Psoas muscle (tissue), 8 donors: ENCODE data around the gene DTNB. TPM values are rescaled to one million over a fixed set of nuclear protein-coding genes. Genes with fewer than 3 reads are reported as not detected.
"Not testable (repeated sequence)": the region's sequence is repeated elsewhere in the genome, so short reads cannot be mapped to it uniquely, and the experiment has no call there.

Experiments
- ATAC-seq, 4 donors: fragments of 200-7000 bp; cut with Tn5 transposase; one replicate each; pipeline ENCODE4 v1.9.1; 2020; ENCODE audit warnings: moderate library complexity in 3 of 4, mild to moderate bottlenecking in 2 of 4
- DNase-seq, 2 donors: peaks; one replicate each; pipeline ENCODE4 v3.0.0-alpha.2; 2020
- H3K27ac ChIP-seq: fragments of 200-600 bp; one replicate; pipeline ENCODE4 v1.8.0; 2022
- H3K27me3 ChIP-seq, 3 donors: fragments of 200-600 bp in 1 of 3; one replicate each; pipeline versions ENCODE4 v1.6.1 to v1.8.0; 2013 to 2022; ENCODE audit warnings: low read length in 2 of 3, mild to moderate bottlenecking in 2 of 3, moderate library complexity in 1 of 3; ENCODE audit not compliant: insufficient read depth in 3 of 3
- H3K36me3 ChIP-seq, 2 donors: fragments of 200-600 bp in 1 of 2; one replicate each; pipeline versions ENCODE4 v1.6.1 to v1.8.0; 2013 to 2022; ENCODE audit warnings: low read depth in 1 of 2, mild to moderate bottlenecking in 1 of 2, moderate library complexity in 1 of 2; ENCODE audit not compliant: insufficient read depth in 1 of 2
- H3K4me1 ChIP-seq: fragments of 200-600 bp; one replicate; pipeline ENCODE4 v1.8.0; 2022
- H3K4me3 ChIP-seq: fragments of 200-600 bp; one replicate; pipeline ENCODE4 v1.8.0; 2022; ENCODE audit warnings: mild to moderate bottlenecking
- H3K9me3 ChIP-seq: fragments of 200-600 bp; one replicate; pipeline ENCODE4 v1.8.0; 2022
- CTCF ChIP-seq: fragments of 200-600 bp; IDR thresholded peaks from one replicate; pipeline ENCODE4 v1.8.0; 2022; ENCODE audit warnings: antibody characterized with exemption
- WGBS, 3 donors: extraction: QIAGEN DNeasy Blood & Tissue Kit; methylation state at CpG; one replicate each; pipeline versions ENCODE4 v1.1.6 to v1.1.7; 2013; 5-methylcytosine and 5-hydroxymethylcytosine counted together
- intact Hi-C, 2 donors: fragments of 100-400 bp; cut with DNase I; formaldehyde crosslinking; loops; one replicate each; pipeline versions ENCODE4 v1.11.0 to v1.14.2; 2022
- polyA plus RNA-seq, 3 donors: library from polyadenylated mRNA; stranded (reverse); fragments of 200-250 nt; gene quantifications; one replicate each; pipeline ENCODE4 v1.2.3, GENCODE V29; 2013
- total RNA-seq, 4 donors: library from RNA; stranded (reverse); fragmentation: NEBNext Ultra II Directional in 2 of 4; extraction: Animal tissue kit (Norgen Biotek cat#: 25700) in 2 of 4; gene quantifications; one replicate each; pipeline versions ENCODE4 v1.2.1 to v1.2.4, GENCODE V29; 2021 to 2023
- donor health status: healthy with polysubstance abuse.
- donor health status: DM: no; HTN: no; CAD: no; lungs with moderate emphysema.
- donor health status: Bipolar disorder and iron deficiency.
- donor health status: healthy.
- donor health status: DM: yes; HTN: yes; CAD: no.
- donor health status: DM: no; HTN: no; CAD: no.
- donor health status: DM: no; HTN: no; CAD: no.
- donor health status: DM: yes; HTN: yes; CAD: no.

Gene DTNB
- total and polyA plus RNA-seq, 7 donors = 2.3 to 6.3 (median 4.2) TPM

DNA sequence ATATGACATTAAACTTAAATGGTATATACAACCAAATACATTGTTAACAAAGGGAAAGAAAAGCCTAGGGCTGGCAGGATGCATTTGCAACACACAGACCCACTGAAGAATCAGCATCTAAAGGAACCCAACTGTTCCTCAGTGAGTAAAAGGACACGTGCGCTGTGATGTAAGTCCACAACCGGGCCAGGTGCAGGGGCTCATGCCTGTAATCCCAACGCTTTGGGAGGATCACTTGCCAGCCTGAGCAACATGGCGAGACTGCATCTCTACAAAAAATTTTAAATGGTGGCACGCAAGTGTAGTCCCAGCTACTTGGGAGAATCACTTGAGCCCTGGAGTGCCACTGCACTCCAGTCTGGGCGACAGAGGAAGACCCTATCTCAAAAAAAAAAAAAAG is 3.9 kb downstream of the DTNB start:
- Histone ChIP-seq H3K4me1 (peaks cover 11% of the 10 kb centered on the region), H3K27ac (no peak overlapping the region), H3K4me3 (no peak overlapping the region), H3K27me3 (no peaks in the 10 kb centered on the region), H3K36me3 (no peaks in the 10 kb centered on the region), H3K9me3 (no peaks in the 10 kb centered on the region)
- 79 to 91% (median 84%) methylated on average over 7 of the region's 7 CpGs for WGBS, 3 donors
- ATAC-seq (no peak), DNase-seq (no peak)
- no peak for TF ChIP-seq CTCF
- intact Hi-C loops = no loop called here

- no peak for DNase-seq
- Histone ChIP-seq H3K9me3 (no peaks in the 10 kb centered on the region), H3K4me3 (no peak overlapping the region), H3K4me1 (no peaks in the 10 kb centered on the region), H3K27ac (no peak overlapping the region), H3K27me3 (no peaks in the 10 kb centered on the region), H3K36me3 (no peaks in the 10 kb centered on the region)
- intact Hi-C loops = no loop called here
- TF ChIP-seq CTCF = no peak
- ATAC-seq = no peak
These were observed 7.2 kb downstream of the DTNB start for GRCh38 chr2:25666218-25666617.

- H3K9me3 ChIP-seq, ATAC-seq, DNase-seq, H3K4me1 ChIP-seq, H3K27me3 ChIP-seq, H3K36me3 ChIP-seq, H3K27ac ChIP-seq, H3K4me3 ChIP-seq: not testable (repeated sequence)
- intact Hi-C loops = loop anchor here in 1 of 2 donors (2.0 kb wide), 1 partner anchor 59 kb away; no protein-coding TSS in a partner anchor
- 78 to 87% (median 87%) methylated on average over 3 of the region's 3 CpGs for whole genome bisulfite sequencing, 3 donors
These were observed 7.9 kb downstream of the DTNB start for GRCh38 chr2:25665429-25665828.

GRCh38 chr2:25664965-25665307 is 8.4 kb downstream of the DTNB start:
- Histone ChIP-seq H3K36me3 (no peaks in the 10 kb centered on the region), H3K4me1 (no peaks in the 10 kb centered on the region), H3K27me3 (no peaks in the 10 kb centered on the region), H3K27ac (no peak overlapping the region), H3K4me3 (no peak overlapping the region), H3K9me3 (no peaks in the 10 kb centered on the region)
- no peak for TF ChIP-seq CTCF
- DNase-seq (no peak), ATAC-seq (no peak)
- WGBS, 3 donors = 53 to 58% (median 55%) methylated on average over 4 of the region's 4 CpGs
- intact Hi-C loops = loop anchor here in 1 of 2 donors (2.0 kb wide), 1 partner anchor 58 kb away; no protein-coding TSS in a partner anchor

- no peaks in the 10 kb centered on the region for H3K9me3 ChIP-seq
- H3K4me3 ChIP-seq = no peak overlapping the region
- H3K36me3 ChIP-seq = no peaks in the 10 kb centered on the region
- ATAC-seq (peak in 3 of 4 donors; percentile 61 to 84 (median 71)), DNase-seq (peak in 1 of 2 donors; percentile 23)
- intact Hi-C loops = loop anchor here in 1 of 2 donors (2.0 kb wide), 1 partner anchor 58 kb away; no protein-coding TSS in a partner anchor
- no peaks in the 10 kb centered on the region for H3K27me3 ChIP-seq
- H3K4me1 ChIP-seq = no peaks in the 10 kb centered on the region
- peak; percentile 52 for TF ChIP-seq CTCF
- WGBS, 3 donors = 44 to 46% (median 44%) methylated on average over 9 of the region's 9 CpGs
- no peak overlapping the region for H3K27ac ChIP-seq
These were observed 9.0 kb downstream of the DTNB start for GRCh38 chr2:25664183-25664964.
